Endothelial cell of umbilical vein (primary cell): ENCODE data around the gene PRDX3. TPM values are rescaled to one million over a fixed set of nuclear protein-coding genes. Genes with fewer than 3 reads are reported as not detected.

Experiments used
- BruUV-seq: library from RNA; stranded (reverse); fragments of 400-500 nt; replicated peaks from 2 replicates; lab custom pipeline; 2021; lab: Mats Ljungman, UMichigan
- CTCF ChIA-PET: fragments of 300-600, 350-600 bp; sonication (Branson Sonifier 250); formaldehyde crosslinking; loops from one replicate; lab custom pipeline; 2021; ENCODE audit warnings: antibody characterized with exemption, inconsistent platforms; lab: Charles Lee
- POLR2A ChIA-PET: fragments of 300-600, 350-600 bp; sonication (Branson Sonifier 250); formaldehyde crosslinking; loops from one replicate; lab custom pipeline; 2021; ENCODE audit warnings: antibody characterized with exemption, inconsistent platforms; lab: Charles Lee
- DNase-seq: peaks from one replicate; pipeline ENCODE4 v3.0.0-alpha.2; 2011; ENCODE audit warnings: low read depth, low spot score
- FAIRE-seq: peaks from 2 replicates; lab custom pipeline; 2011; peaks lifted over from hg19 to GRCh38; lab: Jason Lieb, UNC
- H2AFZ ChIP-seq: 2 replicates; pipeline ENCODE4 v1.6.0; 2012; ENCODE audit warnings: low read depth, low read length, control low read depth, inconsistent platforms
- H3K27ac ChIP-seq: 2 replicates; pipeline ENCODE4 v1.5.1; 2011; ENCODE audit warnings: low read depth, mild to moderate bottlenecking, control low read depth, low read length, moderate library complexity; ENCODE audit not compliant: insufficient read depth
- H3K27me3 ChIP-seq, 2 experiments: 2 replicates each; pipeline versions ENCODE4 v1.6.0 to v1.6.1; 2011; ENCODE audit warnings: low read length in 2 of 2, mixed read lengths in 1 of 2; ENCODE audit not compliant: control insufficient read depth in 2 of 2, insufficient read depth in 2 of 2
- H3K36me3 ChIP-seq, 2 experiments: 2 replicates in 1 of 2; 3 replicates in 1 of 2; pipeline ENCODE4 v1.5.1; 2011; ENCODE audit warnings: low read length in 2 of 2, mild to moderate bottlenecking in 1 of 2, moderate library complexity in 1 of 2; ENCODE audit not compliant: control insufficient read depth in 2 of 2, insufficient read depth in 2 of 2; ENCODE audit errors: extremely low read depth in 1 of 2
- H3K4me1 ChIP-seq: 3 replicates; pipeline ENCODE4 v1.5.1; 2011; ENCODE audit warnings: mild to moderate bottlenecking, low read length; ENCODE audit not compliant: control insufficient read depth, insufficient read depth; ENCODE audit errors: extremely low read depth
- H3K4me2 ChIP-seq: 2 replicates; pipeline ENCODE4 v1.6.1; 2011; ENCODE audit warnings: low read length, control low read depth, mixed read lengths; ENCODE audit not compliant: insufficient read depth
- H3K4me3 ChIP-seq, 3 experiments: fragments of 200-600 bp in 1 of 3; sonication (generic), shearing (Covaris generic) in 1 of 3; replicated peaks in 1 of 3; 2 replicates each; pipeline ENCODE4 v1.5.1; 2011 to 2016; ENCODE audit warnings: control low read depth in 3 of 3, low read length in 3 of 3, mild to moderate bottlenecking in 2 of 3, inconsistent platforms in 1 of 3, low read depth in 1 of 3, moderate library complexity in 1 of 3; ENCODE audit not compliant: insufficient read depth in 1 of 3
- H3K79me2 ChIP-seq: 2 replicates; pipeline ENCODE4 v1.6.0; 2012; ENCODE audit warnings: low read length, inconsistent platforms; ENCODE audit not compliant: control insufficient read depth, insufficient read depth
- H3K9ac ChIP-seq: replicated peaks from 2 replicates; pipeline ENCODE3; 2011; ENCODE audit warnings: low read length, control low read depth; ENCODE audit not compliant: insufficient read depth; ENCODE audit errors: extremely low read depth
- H3K9me1 ChIP-seq: replicated peaks from 3 replicates; pipeline ENCODE4 v1.6.0; 2011; ENCODE audit warnings: mild to moderate bottlenecking, low read length; ENCODE audit not compliant: control insufficient read depth, insufficient read depth; ENCODE audit errors: extremely low read depth
- H3K9me3 ChIP-seq: replicated peaks from 2 replicates; pipeline ENCODE4 v1.5.1; 2012; ENCODE audit warnings: low read length, inconsistent platforms; ENCODE audit not compliant: control insufficient read depth, insufficient read depth
- H4K20me1 ChIP-seq: replicated peaks from 2 replicates; pipeline ENCODE3; 2011; ENCODE audit warnings: mild to moderate bottlenecking, low read length; ENCODE audit not compliant: control insufficient read depth, insufficient read depth; ENCODE audit errors: extremely low read depth
- MAX ChIP-seq: IDR thresholded peaks from 2 replicates; pipeline ENCODE4 v1.6.1; 2011; ENCODE audit not compliant: insufficient read depth, insufficient read length
- MYC ChIP-seq: IDR thresholded peaks from one replicate; pipeline ENCODE4 v1.6.1; 2011; ENCODE audit warnings: mild to moderate bottlenecking, low read depth, low read length
- POLR2A ChIP-seq: IDR thresholded peaks from 2 replicates; pipeline ENCODE4 v1.6.1; 2012; ENCODE audit warnings: low read depth, mild to moderate bottlenecking, control low read depth, low read length
- dilution Hi-C: fragments of 300-500 bp; cut with MboI; formaldehyde crosslinking; loops from one replicate; pipeline ENCODE4 v1.15.0; 2019; ENCODE audit warnings: low sequenced_read_pairs; ENCODE audit not compliant: extremely low pct_ligation_motif_present
- intact Hi-C: fragments of 100-400 bp; cut with micrococcal nuclease; formaldehyde crosslinking; loops from one replicate; pipeline ENCODE4 v1.10.0; 2022
- polyA plus RNA-seq, 4 experiments: library from polyadenylated mRNA; depleted of rRNA in 3 of 4; stranded (reverse) in 3 of 4; unstranded in 1 of 4; fragments of >200 nt; gene quantifications; 2 replicates each; pipeline versions ENCODE4 v1.2.1 to v1.2.3, GENCODE V29; 2011 to 2012; ENCODE audit warnings: missing spikeins in 1 of 4
- total RNA-seq: library from RNA; stranded (reverse); gene quantifications from 2 replicates; pipeline ENCODE4 v1.2.3, GENCODE V29; 2021
- TF ChIP-seq, protein P1 (sequence below), 2 donors: IDR thresholded peaks; 1 replicate in 1 of 2; 2 replicates in 1 of 2; pipeline ENCODE4 v1.5.1; 2011; ENCODE audit warnings: low read length in 2 of 2, mild to moderate bottlenecking in 2 of 2, moderate library complexity in 2 of 2, control low read depth in 1 of 2, inconsistent platforms in 1 of 2, low read depth in 1 of 2; ENCODE audit not compliant: insufficient read depth in 1 of 2; ENCODE audit errors: extremely low read depth in 1 of 2

PRDX3 gene
- total and polyA plus RNA-seq, 2 donors (not counting 3 experiments of a cell fraction or from before 2014, with no cell fraction given) = 123 to 124 TPM

DNA sequence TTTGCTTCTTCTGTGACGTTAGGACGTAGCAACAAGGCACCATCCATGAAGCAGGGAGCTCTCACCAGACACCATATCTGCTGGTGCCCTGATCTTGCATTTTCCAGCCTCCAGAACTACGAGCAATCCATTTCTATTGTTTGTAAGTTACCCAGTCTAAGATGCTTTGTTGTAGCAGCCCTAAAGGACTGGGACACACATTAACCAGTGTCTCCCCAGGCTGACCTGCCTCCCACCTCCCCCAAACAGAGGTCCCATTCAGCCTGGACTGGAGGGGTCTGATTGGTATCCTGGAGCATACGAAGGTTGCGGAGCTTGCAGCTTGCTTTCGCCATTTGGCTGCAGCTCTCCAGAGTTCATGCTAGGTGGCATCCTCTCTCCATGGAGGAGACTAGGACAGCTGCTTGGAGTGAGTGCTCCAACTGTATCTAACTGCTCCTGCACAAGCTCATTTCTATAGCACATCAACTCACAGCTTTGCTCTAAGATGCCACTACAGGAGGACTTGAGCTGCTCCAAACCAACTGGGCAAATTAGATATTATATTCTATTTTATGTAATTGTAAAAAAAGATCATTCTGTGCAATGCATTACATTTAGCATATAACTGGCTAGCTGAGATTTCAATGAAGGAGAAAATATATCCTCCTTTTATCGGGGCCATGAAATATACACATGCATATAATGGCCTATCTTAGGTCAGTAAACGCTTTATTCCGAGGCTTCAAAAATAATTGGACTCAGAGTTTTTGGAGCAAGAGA is 20.8 kb upstream of the PRDX3 start:
- Histone ChIP-seq H3K27me3 (no peaks in the 10 kb centered on the region), H3K4me2 (no peak overlapping the region), H3K9me1 (no peaks in the 10 kb centered on the region), H3K9me3 (no peaks in the 10 kb centered on the region), H3K4me3 (no peak overlapping the region), H3K27ac (no peak overlapping the region), H4K20me1 (no peaks in the 10 kb centered on the region), H2AFZ (no peak overlapping the region), H3K9ac (no peak overlapping the region), H3K36me3 (no peaks in the 10 kb centered on the region), H3K79me2 (no peaks in the 10 kb centered on the region), H3K4me1 (peaks cover 31% of the 10 kb centered on the region)
- POLR2A ChIA-PET = interaction anchor here (1.0 to 1.2 kb wide), 2 partner anchors 72 to 246 kb away, joined by 3 read pairs; no protein-coding TSS in a partner anchor
- intact Hi-C loops (loop anchor here (1.0 to 2.0 kb wide), 6 partner anchors 21 to 397 kb away; partner anchors contain the start of genes PRDX3 and TIAL1), dilution Hi-C loops (no loop called here)
- no peak for TF ChIP-seq MYC
- no peak for TF ChIP-seq POLR2A
- TF ChIP-seq MAX = no peak
- TF ChIP-seq, protein P1, sequence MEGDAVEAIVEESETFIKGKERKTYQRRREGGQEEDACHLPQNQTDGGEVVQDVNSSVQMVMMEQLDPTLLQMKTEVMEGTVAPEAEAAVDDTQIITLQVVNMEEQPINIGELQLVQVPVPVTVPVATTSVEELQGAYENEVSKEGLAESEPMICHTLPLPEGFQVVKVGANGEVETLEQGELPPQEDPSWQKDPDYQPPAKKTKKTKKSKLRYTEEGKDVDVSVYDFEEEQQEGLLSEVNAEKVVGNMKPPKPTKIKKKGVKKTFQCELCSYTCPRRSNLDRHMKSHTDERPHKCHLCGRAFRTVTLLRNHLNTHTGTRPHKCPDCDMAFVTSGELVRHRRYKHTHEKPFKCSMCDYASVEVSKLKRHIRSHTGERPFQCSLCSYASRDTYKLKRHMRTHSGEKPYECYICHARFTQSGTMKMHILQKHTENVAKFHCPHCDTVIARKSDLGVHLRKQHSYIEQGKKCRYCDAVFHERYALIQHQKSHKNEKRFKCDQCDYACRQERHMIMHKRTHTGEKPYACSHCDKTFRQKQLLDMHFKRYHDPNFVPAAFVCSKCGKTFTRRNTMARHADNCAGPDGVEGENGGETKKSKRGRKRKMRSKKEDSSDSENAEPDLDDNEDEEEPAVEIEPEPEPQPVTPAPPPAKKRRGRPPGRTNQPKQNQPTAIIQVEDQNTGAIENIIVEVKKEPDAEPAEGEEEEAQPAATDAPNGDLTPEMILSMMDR (IDR thresholded peaks at IDR 0.05; ENCODE audit: extremely low read depth in 1 of 2, insufficient read depth in 1 of 2, low read depth in 1 of 2, low read length in 2 of 2) = peak; percentile 78 to 81
- BruUV-seq = no TSS peak
- CTCF ChIA-PET = interaction anchor here (0.6 to 6.6 kb wide), 74 partner anchors 8 to 660 kb away, joined by 3 to 245 read pairs (median 5); partner anchors contain the start of genes GRK5 and RGS10
- peak; percentile 82 for DNase-seq
- FAIRE-seq = peak; percentile 78
